MCF 10A (cell line): ENCODE results near the gene ACADVL. TPM values are rescaled to one million over a fixed set of nuclear protein-coding genes. Genes with fewer than 3 reads are reported as not detected.

Source experiments
- BruUV-seq: library from RNA; stranded (reverse); fragments of 400-500 nt; replicated peaks from 2 replicates; lab custom pipeline; 2021; lab: Mats Ljungman, UMichigan
- CTCF ChIA-PET: fragments of 300-600 bp; sonication (Branson Sonifier 250); formaldehyde crosslinking; extraction: SDS; loops from one replicate; lab custom pipeline; 2021; ENCODE audit warnings: antibody characterized with exemption, inconsistent platforms; lab: Yijun Ruan, JAX
- POLR2A ChIA-PET: fragments of 300-600, 350-650 bp; sonication (Branson Sonifier 250); formaldehyde crosslinking; extraction: SDS; loops from one replicate; lab custom pipeline; 2020; ENCODE audit warnings: antibody characterized with exemption, inconsistent platforms; lab: Yijun Ruan, JAX
- DNase-seq: peaks from one replicate; pipeline ENCODE4 v3.0.0-alpha.2; 2018; ENCODE audit not compliant: unreplicated experiment
- H3K27ac Mint-ChIP-seq: one replicate; pipeline ENCODE4 v1.8.0; 2022; ENCODE audit warnings: mild to moderate bottlenecking, low read depth, mixed read lengths; ENCODE audit not compliant: unreplicated experiment
- H3K27me3 Mint-ChIP-seq: one replicate; pipeline ENCODE4 v1.8.0; 2022; ENCODE audit warnings: mixed read lengths; ENCODE audit not compliant: insufficient read depth, unreplicated experiment
- H3K36me3 Mint-ChIP-seq: one replicate; pipeline ENCODE4 v1.8.0; 2022; ENCODE audit warnings: mild to moderate bottlenecking, moderate library complexity, mixed read lengths; ENCODE audit not compliant: insufficient read depth, unreplicated experiment
- H3K4me1 Mint-ChIP-seq: one replicate; pipeline ENCODE4 v1.8.0; 2022; ENCODE audit warnings: mixed read lengths; ENCODE audit not compliant: insufficient read depth, unreplicated experiment
- H3K4me3 Mint-ChIP-seq: one replicate; pipeline ENCODE4 v1.8.0; 2022; ENCODE audit warnings: mild to moderate bottlenecking, moderate library complexity, mixed read lengths; ENCODE audit not compliant: unreplicated experiment
- H3K9me3 Mint-ChIP-seq: one replicate; pipeline ENCODE4 v1.8.0; 2022; ENCODE audit warnings: mixed read lengths; ENCODE audit not compliant: unreplicated experiment
- CTCF ChIP-seq: fragments of 200-600 bp; IDR thresholded peaks from one replicate; pipeline ENCODE4 v1.8.0; 2022; ENCODE audit warnings: antibody characterized with exemption, mild to moderate bottlenecking; ENCODE audit not compliant: unreplicated experiment
- intact Hi-C: fragments of 100-400 bp; cut with micrococcal nuclease; formaldehyde crosslinking; loops from 2 replicates; pipeline ENCODE4 v1.14.1; 2022
- total RNA-seq: library from RNA; stranded (reverse); gene quantifications from 2 replicates; pipeline ENCODE4 v1.2.3, GENCODE V29; 2022

The ACADVL gene
- total RNA-seq, 1 experiment from 2014 or later = 413 TPM

DNA sequence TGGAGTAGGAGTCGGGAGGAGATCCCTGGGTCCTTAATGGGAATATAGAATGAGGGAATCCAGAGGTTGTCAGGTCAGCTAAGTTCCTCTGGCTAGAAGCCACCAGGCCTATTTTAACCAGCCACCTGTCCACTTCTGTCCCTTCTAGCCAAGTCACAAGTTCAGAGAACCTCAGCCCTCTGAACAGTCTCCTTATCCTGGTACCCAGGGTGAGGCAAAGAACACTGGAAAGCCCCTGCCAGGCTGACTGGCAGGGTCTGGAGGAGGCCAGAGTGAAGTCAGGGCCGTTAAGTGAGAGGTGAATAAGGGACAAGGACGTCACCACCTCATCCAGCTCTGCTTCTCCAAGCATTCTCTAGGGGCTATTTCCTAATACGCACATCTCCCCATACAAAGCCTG is 29.1 kb downstream of the ACADVL start:
- TF ChIP-seq CTCF = no peak
- Mint-ChIP-seq H3K36me3 (peaks cover 62% of the 10 kb centered on the region), H3K9me3 (no peaks in the 10 kb centered on the region), H3K27ac (peak overlapping the region; percentile 67), H3K27me3 (no peaks in the 10 kb centered on the region), H3K4me1 (peaks cover 19% of the 10 kb centered on the region), H3K4me3 (peak overlapping the region; percentile 92)
- no peak for DNase-seq
- ChIA-PET POLR2A (interaction anchor here (1.0 to 4.4 kb wide), 3 partner anchors 8 to 11 kb away, joined by 3 to 128 read pairs (median 7); partner anchors contain the start of genes GABARAP and PHF23), CTCF (interaction anchor here (0.6 to 1.0 kb wide), 4 partner anchors 34 to 49 kb away, joined by 3 to 5 read pairs (median 3); no protein-coding TSS in a partner anchor)
- intact Hi-C loops = no loop called here
- BruUV-seq = no TSS peak

DNA sequence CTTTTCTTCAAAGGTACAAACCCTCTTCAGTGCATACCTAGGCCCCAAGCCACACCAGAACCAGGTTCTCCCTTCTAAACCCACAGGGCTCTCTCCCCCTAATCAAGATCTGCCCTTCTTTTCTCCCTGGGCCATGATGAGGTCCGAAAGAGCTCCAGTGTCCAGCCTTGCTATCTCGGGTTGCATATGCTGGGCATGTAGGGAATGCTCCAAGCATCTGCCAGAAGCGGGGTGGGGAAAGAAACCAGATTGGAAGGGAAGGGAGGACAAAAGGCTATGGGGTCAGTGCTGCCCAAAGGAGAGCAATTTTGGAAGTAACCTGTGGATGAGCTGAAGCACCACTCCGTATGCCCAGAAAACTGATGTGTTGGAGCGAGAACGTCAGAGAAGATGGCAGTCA is 29.5 kb downstream of the ACADVL start:
- Mint-ChIP-seq H3K9me3 (no peaks in the 10 kb centered on the region), H3K4me1 (peaks cover 19% of the 10 kb centered on the region), H3K4me3 (peak overlapping the region; percentile 92), H3K27ac (peak overlapping the region; percentile 67), H3K27me3 (no peaks in the 10 kb centered on the region), H3K36me3 (peaks cover 62% of the 10 kb centered on the region)
- no peak for DNase-seq
- no peak for TF ChIP-seq CTCF
- ChIA-PET POLR2A (interaction anchor here (0.6 to 4.4 kb wide), 8 partner anchors 8 to 438 kb away, joined by 3 to 128 read pairs (median 4); partner anchors contain the start of genes ACADVL, DLG4, GABARAP and PHF23), CTCF (interaction anchor here (0.6 to 1.3 kb wide), 4 partner anchors 8 to 47 kb away, joined by 3 to 4 read pairs (median 3); partner anchors contain the start of gene PHF23)
- BruUV-seq = no TSS peak
- intact Hi-C loops = no loop called here

GRCh38 chr17:7249830-7250229 is 30.1 kb downstream of the ACADVL start:
- POLR2A ChIA-PET = interaction anchor here (0.6 to 4.4 kb wide), 9 partner anchors 7 to 438 kb away, joined by 3 to 128 read pairs (median 4); partner anchors contain the start of genes ACADVL, DLG4, GABARAP and PHF23

More at GRCh38 chr17:7249830-7250229, 30.1 kb downstream of the ACADVL start:
- Mint-ChIP-seq H3K4me1 (peaks cover 19% of the 10 kb centered on the region), H3K9me3 (no peaks in the 10 kb centered on the region), H3K27ac (peak overlapping the region; percentile 99), H3K4me3 (peak overlapping the region; percentile 92), H3K36me3 (peaks cover 62% of the 10 kb centered on the region), H3K27me3 (no peaks in the 10 kb centered on the region)
- CTCF ChIA-PET = interaction anchor here (0.5 to 1.3 kb wide), 3 partner anchors 8 to 204 kb away, joined by 3 to 4 read pairs (median 4); partner anchors contain the start of gene PHF23
- TF ChIP-seq CTCF = no peak
- no TSS peak for BruUV-seq
- DNase-seq = no peak
- intact Hi-C loops = no loop called here
